Uterus (tissue), 2 donors: ENCODE measurements around the gene CD81.

Source experiments
- POLR2A ChIP-seq, 2 donors: fragments of 450-650 bp; IDR thresholded peaks; one replicate each; pipeline ENCODE4 v1.6.1; 2016; ENCODE audit warnings: antibody characterized with exemption in 2 of 2, mild to moderate bottlenecking in 1 of 2, moderate library complexity in 1 of 2
- TF ChIP-seq, protein P1 (sequence below), 4 experiments: fragments of 200-600 bp in 2 of 4; fragments of 450-650 bp in 2 of 4; sonication (generic) in 2 of 4; IDR thresholded peaks; one replicate each; pipeline ENCODE4 v1.5.1; 2016 to 2019; ENCODE audit warnings: antibody characterized with exemption in 4 of 4, mild to moderate bottlenecking in 2 of 4, moderate library complexity in 1 of 4

DNA sequence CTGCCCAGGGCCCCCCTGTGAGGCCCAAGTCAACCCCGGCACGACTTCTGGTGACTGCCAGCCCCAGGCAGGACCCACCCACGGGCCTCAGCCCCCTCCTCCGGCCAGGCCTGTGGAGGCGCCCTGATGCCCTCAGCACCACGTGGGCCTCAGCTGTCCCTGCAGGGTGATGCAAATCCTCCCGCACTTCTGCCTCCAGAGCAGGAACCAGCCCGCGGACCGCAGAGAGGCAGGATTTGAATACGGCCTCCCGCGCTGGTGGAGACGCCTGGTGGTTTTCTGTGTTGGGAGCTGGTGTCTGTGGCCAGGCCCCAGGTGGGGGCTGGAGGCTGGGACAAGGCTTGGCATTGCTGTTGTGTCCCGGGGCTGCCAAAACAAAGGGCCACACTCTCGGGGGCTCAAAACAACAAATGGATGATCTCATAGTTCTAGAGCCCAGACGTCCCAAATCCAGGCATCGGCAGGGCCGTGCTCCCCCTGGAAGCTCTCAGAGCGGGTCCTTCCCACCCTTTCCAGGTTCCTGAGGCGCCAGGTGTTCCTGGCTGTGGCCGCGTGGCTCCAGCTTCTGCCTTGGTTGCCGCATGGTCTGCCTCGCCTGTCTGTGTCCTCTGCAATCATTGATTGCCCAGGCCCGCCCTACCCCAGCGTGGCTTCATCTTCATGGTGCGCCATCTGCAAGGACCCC is 47.8 kb downstream of the CD81 start:
- no peak for TF ChIP-seq POLR2A (IDR thresholded peaks at IDR 0.05)
- TF ChIP-seq, protein P1, sequence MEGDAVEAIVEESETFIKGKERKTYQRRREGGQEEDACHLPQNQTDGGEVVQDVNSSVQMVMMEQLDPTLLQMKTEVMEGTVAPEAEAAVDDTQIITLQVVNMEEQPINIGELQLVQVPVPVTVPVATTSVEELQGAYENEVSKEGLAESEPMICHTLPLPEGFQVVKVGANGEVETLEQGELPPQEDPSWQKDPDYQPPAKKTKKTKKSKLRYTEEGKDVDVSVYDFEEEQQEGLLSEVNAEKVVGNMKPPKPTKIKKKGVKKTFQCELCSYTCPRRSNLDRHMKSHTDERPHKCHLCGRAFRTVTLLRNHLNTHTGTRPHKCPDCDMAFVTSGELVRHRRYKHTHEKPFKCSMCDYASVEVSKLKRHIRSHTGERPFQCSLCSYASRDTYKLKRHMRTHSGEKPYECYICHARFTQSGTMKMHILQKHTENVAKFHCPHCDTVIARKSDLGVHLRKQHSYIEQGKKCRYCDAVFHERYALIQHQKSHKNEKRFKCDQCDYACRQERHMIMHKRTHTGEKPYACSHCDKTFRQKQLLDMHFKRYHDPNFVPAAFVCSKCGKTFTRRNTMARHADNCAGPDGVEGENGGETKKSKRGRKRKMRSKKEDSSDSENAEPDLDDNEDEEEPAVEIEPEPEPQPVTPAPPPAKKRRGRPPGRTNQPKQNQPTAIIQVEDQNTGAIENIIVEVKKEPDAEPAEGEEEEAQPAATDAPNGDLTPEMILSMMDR (IDR thresholded peaks at IDR 0.05) = no peak
